HG03103 (cell line): ENCODE data around the gene C14orf119.

Source experiments
- ATAC-seq: cut with Tn5 transposase; IDR thresholded peaks from one replicate; pipeline ENCODE4 v1.9.1; 2021; ENCODE audit warnings: low read depth; ENCODE audit not compliant: unreplicated experiment

C14orf119 gene

GRCh38 chr14:23086565-23086964, 8.7 kb upstream of the C14orf119 start:
- no peak for ATAC-seq

- no peak for ATAC-seq
Observed at GRCh38 chr14:23089498-23090253, 5.6 kb upstream of the C14orf119 start.

DNA sequence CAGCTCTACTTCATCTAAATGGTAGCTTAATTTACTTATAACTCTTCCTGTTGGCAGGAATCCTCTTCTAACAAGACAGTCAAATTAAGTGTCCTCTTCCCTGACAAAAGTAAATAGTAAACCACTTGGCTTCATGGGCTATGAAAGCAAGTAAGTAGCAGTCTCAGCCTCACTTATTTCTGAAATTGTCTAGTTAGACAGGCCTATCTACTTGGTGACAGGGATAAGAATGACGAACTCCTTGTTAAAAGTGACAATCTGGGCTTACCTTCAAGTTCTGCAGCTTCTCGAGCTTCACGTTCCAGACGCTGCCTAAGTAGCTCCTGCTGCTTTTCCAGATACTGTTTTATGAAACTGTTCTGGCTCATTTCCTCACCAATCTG, 5.1 kb upstream of the C14orf119 start:
- no peak for ATAC-seq

DNA sequence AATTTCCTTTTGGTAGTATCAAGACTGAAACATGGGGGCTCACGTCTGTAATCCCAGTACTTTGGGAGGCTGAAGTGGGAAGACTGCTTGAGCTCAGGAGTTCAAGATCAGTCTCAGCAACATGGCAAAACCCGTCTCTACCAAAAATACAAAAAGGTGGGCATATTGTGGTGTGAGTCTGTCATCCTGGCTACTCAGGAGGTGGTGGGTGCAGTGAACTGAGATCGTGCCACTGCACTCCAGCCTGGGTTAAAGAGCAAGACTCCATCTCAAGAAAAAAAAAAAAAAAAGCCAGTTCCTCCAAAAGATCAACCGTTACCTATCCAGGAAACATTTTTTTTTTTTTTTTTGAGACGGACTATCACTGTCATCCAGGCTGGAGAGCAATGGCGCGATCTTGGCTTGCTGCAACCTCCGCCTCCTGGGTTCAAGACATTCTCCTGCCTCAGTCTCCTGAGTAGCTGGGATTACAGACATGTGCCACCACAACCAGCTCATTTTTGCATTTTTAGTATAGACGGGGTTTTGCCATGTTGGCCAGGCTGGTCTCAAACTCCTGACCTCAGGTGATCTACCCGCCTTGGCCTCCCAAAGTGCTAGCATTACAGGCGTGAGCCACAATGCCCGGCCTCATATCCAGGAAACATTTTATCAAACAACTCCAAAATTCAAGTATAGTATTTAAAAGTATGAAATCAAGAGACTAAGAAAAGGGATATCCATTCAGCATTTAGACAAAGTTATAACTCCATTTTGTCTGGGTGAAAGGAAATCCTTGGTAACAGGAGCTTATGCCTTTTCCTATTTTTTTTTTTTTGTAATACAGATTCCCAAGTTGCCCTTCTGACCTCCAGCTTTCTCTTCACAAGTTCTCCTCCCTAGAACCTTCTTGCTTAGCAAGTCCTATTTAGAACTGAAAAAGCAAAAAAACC, 3.7 kb upstream of the C14orf119 start:
- ATAC-seq: no peak

DNA sequence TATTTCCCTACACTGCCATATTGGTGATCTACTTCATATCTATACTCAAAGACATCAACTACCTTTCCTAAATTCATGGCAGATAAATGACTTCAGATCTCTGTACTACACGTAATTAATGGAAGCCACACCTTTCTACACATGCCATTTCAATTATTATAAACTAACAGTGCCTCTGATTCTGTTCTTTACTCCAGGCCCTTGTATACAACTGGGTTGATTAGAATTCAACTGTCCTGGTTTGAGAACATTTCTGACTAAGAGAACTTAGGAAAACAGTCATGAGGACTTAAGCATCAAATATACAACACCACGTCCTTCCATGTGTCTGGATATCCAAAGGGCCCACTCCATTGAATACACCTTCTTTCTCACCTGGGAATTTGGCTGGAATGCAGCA, 2.2 kb upstream of the C14orf119 start:
- ATAC-seq: no peak

DNA sequence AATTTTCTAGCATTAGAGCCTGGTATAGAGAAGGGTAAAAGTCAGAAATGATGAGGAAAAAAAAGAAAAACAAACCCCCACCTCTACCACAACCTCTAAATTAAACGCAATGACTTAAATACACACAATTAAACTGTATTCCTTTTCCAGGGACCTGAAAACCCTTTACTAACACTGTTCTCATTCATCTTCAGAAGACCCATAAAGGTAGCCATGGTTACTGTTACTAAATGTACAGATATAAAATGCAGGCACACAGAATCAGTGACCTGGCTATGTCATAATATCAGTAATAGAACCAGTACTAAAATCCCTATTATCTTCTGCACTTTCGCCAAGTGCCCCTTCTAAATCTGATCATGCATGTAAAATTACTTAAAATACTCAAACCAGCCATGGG, 1.8 kb upstream of the C14orf119 start:
- no peak for ATAC-seq

DNA sequence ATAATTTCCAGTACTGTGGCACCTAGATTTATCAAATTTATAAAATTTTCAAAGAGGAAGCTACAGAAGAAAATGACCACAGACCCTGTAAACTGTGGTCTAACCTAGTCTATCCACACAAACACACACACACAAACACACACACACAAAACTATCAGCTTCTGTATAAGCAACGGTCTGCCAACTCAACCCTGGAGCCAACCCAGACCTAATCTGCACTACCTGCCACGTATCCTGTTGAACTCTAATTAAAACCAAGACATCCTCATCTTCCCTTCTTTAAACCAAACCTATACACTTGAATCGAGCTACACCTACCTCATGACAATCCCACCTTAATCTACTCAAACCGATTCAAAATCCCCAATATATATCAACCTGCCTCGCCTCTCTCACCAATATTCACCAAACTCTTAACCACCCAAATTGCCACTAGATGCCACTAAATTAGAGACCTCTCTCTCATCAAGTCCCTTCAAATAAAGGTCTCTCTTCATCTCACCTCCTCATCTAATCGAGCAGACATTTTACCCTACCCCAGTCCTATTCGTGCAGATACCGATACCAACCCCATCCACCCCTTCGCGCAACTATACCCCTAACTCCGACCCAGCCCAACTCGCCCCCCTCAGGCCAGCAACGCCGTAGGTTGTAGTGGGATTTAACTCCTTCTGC, 1.2 kb upstream of the C14orf119 start:
- no peak for ATAC-seq

- ATAC-seq: peak; percentile 33
Observed at GRCh38 chr14:23094666-23095195, 574 bp upstream of the C14orf119 start, which contains the start of gene ACIN1. TSS of gene ACIN1 (minus strand) at chr14:23095136. CDS start at chr14:23095112, 24 bp downstream.

GRCh38 chr14:23097786-23098185, 2.5 kb downstream of the C14orf119 start:
- ATAC-seq: no peak

GRCh38 chr14:23099212-23099861, 4.0 kb downstream of the C14orf119 start:
- no peak for ATAC-seq

- no peak for ATAC-seq
Observed at GRCh38 chr14:23101213-23101970, 6.1 kb downstream of the C14orf119 start.

DNA sequence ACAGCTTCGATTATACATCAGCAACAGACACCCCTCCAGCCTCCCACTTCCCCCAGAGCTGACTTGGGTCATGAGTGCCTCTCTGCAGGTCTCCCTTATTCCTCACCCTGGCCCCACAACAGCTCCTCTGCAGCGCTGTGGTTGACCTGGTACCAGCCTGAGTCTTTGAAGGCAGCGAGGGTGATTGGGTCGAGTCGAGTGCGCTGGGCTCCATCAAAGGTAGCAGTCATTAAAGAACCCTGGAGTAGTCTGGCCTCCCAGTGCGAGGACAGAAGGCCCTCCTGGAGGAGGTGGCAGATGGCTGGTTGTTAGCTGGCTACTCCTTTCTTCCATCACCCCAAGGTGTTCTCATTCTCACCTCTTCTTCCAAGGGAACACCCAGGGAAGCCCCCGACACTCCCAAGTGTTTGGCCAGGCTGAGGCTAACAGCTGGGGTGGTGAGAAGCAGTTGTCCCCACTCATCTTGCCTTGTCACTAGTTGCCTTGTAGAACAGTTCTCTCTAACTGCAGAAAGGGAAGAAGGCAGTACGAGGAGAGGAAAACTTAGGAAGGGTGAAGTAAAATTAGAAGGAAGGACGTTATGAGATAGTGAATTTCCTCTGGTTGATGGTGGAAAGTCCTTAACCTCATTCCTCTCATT, 6.8 kb downstream of the C14orf119 start:
- no peak for ATAC-seq

DNA sequence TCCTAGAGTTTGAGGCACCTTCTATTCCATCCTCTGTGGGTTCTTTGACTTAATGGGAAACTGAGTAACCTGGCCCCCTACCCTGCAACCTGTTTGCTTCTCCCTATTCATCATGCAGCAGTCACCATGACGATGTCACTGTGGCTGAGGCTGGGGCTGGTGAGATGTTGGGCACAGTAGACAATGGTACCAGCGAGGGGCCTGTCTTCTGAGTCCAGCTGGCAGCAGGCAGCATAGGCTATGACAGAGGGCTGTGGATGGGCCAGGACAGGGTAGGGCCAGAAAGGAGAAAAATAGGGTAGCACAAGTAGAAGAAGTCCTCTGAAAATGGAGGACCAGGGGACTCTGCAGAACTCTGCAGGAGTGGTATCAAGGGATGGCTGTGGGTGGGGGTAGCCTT, 7.5 kb downstream of the C14orf119 start:
- no peak for ATAC-seq

GRCh38 chr14:23103581-23103980, 8.3 kb downstream of the C14orf119 start:
- ATAC-seq: no peak

DNA sequence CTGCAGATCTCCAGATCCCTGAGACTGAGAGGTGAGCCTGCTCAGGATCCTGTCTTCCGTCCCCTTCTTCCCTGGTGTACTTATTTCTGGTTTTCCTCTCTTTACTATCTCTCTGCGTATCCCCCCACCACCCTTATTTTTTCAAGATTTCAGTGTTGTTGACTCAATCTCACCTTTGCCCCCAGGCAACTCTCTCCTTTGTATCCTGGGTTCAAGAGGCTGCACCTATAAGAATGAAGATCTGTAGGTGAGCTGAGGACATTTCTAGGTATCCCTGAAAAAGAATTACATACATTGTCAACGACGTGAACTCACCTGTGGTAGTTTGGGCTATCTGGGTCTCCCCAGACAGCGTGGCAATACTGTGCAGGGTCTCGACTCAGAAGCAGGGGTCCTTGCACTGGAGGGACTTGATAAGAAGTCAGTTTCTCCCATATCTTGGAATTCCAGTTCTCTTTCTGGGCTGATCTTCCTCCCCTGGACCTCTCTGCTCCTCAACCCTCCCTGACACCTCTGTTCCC, 8.8 kb downstream of the C14orf119 start:
- ATAC-seq: no peak

DNA sequence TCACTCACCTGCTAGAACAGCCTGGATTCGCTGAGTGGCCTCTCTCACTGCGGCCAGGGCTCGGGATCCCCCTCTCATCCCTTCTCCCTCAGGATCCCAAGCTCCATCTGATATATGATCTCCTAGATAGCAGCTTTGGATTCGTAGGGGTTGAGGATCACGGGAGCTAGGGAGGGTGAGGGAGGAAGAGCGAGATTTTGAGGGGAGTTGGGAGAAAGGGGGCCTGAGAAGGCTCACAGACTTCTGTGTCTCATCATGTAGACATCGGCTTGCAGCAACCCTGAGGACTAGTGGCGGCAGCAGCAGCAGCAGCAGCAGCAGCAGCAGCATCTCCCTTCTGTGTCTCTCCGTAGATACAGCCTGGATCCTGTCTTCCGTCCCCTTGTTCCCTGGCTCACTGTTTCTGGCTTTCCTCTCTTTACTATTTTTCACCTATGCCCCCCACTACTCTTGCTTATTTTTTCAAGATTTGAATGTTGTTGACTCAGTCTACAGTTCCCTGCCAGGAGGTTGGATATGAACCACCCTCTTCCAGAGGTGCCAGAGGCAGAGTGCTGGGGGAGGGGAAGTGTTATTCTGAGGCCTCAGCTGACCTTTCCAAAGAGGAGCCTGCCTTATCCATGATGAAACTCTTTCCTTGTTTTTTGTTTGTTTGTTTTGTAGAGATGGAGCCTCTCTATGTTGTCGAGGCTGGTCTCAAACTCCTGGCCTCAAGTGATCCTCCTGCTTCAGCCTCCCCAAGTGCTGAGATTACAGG, 9.5 kb downstream of the C14orf119 start, which contains the start of gene CIROP:
Gene CIROP, minus strand, starts transcription at position 399 of the 757 bp plus-strand sequence. Its CDS starts 69 bp downstream, at position 330.
- no peak for ATAC-seq

GRCh38 chr14:23105348-23105824, 10.1 kb downstream of the C14orf119 start:
- ATAC-seq: no peak

DNA sequence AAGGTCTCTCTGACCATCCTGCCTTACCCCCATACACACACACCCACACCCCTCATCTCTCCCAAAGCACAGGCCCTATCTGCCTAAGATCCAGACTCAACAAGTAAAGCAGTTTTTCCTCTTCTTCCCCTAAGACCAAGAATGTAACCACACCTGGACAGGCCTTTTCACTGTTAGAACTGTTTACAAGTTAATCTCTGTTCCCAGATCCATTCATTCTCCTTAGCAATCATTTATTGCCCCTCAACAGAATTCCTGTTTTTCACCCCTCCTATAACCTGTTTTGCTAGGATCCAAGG, 11.4 kb downstream of the C14orf119 start:
- no peak for ATAC-seq
